SK-N-SH (cell line): Measurements from ENCODE around the gene HHATL.

Experiments
- FOSL2 ChIP-seq: IDR thresholded peaks from 2 replicates; pipeline ENCODE4 v1.4.0; 2012; ENCODE audit warnings: low read depth, mild to moderate bottlenecking, moderate library complexity, borderline replicate concordance
- REST ChIP-seq: IDR thresholded peaks from 2 replicates; pipeline ENCODE4 v1.6.1; 2012; ENCODE audit warnings: mild to moderate bottlenecking, low read depth, low read length, moderate library complexity
- SMC3 ChIP-seq: IDR thresholded peaks from 2 replicates; pipeline ENCODE4 v1.6.1; 2012; ENCODE audit warnings: low read depth, low read length, improper control_type of control experiment
- TAF1 ChIP-seq: IDR thresholded peaks from 2 replicates; pipeline ENCODE4 v1.6.1; 2012; ENCODE audit warnings: low read depth, mild to moderate bottlenecking, low read length, moderate library complexity, borderline replicate concordance
- USF2 ChIP-seq: fragments of 150-350 bp; IDR thresholded peaks from 2 replicates; pipeline ENCODE4 v1.6.1; 2017; ENCODE audit warnings: antibody characterized with exemption, low read length, low read depth, borderline replicate concordance
- TF ChIP-seq, protein P1 (sequence below): fragments of 200-600 bp; sonication (generic); IDR thresholded peaks from 2 replicates; pipeline ENCODE4 v1.6.1; 2017; ENCODE audit warnings: antibody characterized with exemption, mild to moderate bottlenecking, moderate library complexity

- no peak for TF ChIP-seq USF2
- TF ChIP-seq, protein P1, sequence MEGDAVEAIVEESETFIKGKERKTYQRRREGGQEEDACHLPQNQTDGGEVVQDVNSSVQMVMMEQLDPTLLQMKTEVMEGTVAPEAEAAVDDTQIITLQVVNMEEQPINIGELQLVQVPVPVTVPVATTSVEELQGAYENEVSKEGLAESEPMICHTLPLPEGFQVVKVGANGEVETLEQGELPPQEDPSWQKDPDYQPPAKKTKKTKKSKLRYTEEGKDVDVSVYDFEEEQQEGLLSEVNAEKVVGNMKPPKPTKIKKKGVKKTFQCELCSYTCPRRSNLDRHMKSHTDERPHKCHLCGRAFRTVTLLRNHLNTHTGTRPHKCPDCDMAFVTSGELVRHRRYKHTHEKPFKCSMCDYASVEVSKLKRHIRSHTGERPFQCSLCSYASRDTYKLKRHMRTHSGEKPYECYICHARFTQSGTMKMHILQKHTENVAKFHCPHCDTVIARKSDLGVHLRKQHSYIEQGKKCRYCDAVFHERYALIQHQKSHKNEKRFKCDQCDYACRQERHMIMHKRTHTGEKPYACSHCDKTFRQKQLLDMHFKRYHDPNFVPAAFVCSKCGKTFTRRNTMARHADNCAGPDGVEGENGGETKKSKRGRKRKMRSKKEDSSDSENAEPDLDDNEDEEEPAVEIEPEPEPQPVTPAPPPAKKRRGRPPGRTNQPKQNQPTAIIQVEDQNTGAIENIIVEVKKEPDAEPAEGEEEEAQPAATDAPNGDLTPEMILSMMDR, result no peak
- no peak for TF ChIP-seq REST
- TF ChIP-seq FOSL2, result no peak
- TF ChIP-seq TAF1, result no peak
- no peak for TF ChIP-seq SMC3
Observed at GRCh38 chr3:42664438-42664803, 38.2 kb downstream of the HHATL start.
